Measurements from ENCODE around the gene CEMP1. TPM values are rescaled to one million over a fixed set of nuclear protein-coding genes. Genes with fewer than 3 reads are reported as not detected.

The CEMP1 gene
- total RNA-seq, 2 experiments from 2014 or later = 0.25 to 0.55 TPM

GRCh38 chr16:2484898-2485508, 46.2 kb downstream of the CEMP1 start:
- Histone ChIP-seq H3K4me2 (ENCODE audit: low read length) (no peak overlapping the region), H3K4me3 (ENCODE audit: low read depth, low read length, poor library complexity, severe bottlenecking) (no peak overlapping the region), H3K36me3 (ENCODE audit: insufficient read depth, low read length) (peaks cover 10% of the 10 kb centered on the region; the same call in 1 of the 2 replicates), H3K4me1 (ENCODE audit: insufficient read depth, low read length, poor library complexity, severe bottlenecking) (peaks cover 6% of the 10 kb centered on the region), H2AFZ (ENCODE audit: low read length) (no peak overlapping the region), H3K27ac (ENCODE audit: low read depth, low read length, poor library complexity, severe bottlenecking) (no peak overlapping the region), H4K20me1 (ENCODE audit: insufficient read depth, low read length) (no peaks in the 10 kb centered on the region), H3K79me2 (ENCODE audit: insufficient read depth, low read depth, low read length) (0 out of 2 replicates have a peak, but pooled peaks cover 4% of the 10 kb centered on the region), H3K9me3 (ENCODE audit: low read length) (no peaks in the 10 kb centered on the region), H3K9me2 (ENCODE audit: insufficient read depth, low read length) (no peaks in the 10 kb centered on the region)
- DNase-seq (ENCODE audit: low spot score) = no peak
- intact Hi-C loops (cut with micrococcal nuclease; ENCODE audit: unreplicated experiment) = loop anchor here (5.0 kb wide), 1 partner anchor 148 kb away; no protein-coding TSS in a partner anchor
- POLR2A ChIA-PET = no interaction called here
- TF ChIP-seq CTCF (conservative IDR thresholded peaks at IDR 0.05; ENCODE audit: low read length) = no peak
- no peak for TF ChIP-seq EZH2phosphoT487 (IDR thresholded peaks at IDR 0.05; ENCODE audit: borderline replicate concordance, low read depth, low read length)
- BruUV-seq (replicated peaks) = no TSS peak
- CTCF ChIA-PET (ENCODE audit: unreplicated experiment) = no interaction called here

GRCh38 chr16:2483939-2484897, 47.0 kb downstream of the CEMP1 start:
- intact Hi-C loops (cut with micrococcal nuclease; ENCODE audit: unreplicated experiment) = no loop called here
- no TSS peak for BruUV-seq (replicated peaks)
- CTCF ChIA-PET (ENCODE audit: unreplicated experiment) = no interaction called here
- Histone ChIP-seq H3K27ac (ENCODE audit: low read depth, low read length, poor library complexity, severe bottlenecking) (no peak overlapping the region), H3K36me3 (ENCODE audit: insufficient read depth, low read length) (peaks cover 5% of the 10 kb centered on the region; the same call in 1 of the 2 replicates), H3K4me3 (ENCODE audit: low read depth, low read length, poor library complexity, severe bottlenecking) (no peak overlapping the region), H3K9me3 (ENCODE audit: low read length) (no peaks in the 10 kb centered on the region), H3K79me2 (ENCODE audit: insufficient read depth, low read depth, low read length) (0 out of 2 replicates have a peak, but pooled peaks cover 6% of the 10 kb centered on the region), H3K4me1 (ENCODE audit: insufficient read depth, low read length, poor library complexity, severe bottlenecking) (peaks cover 6% of the 10 kb centered on the region), H2AFZ (ENCODE audit: low read length) (no peak overlapping the region), H4K20me1 (ENCODE audit: insufficient read depth, low read length) (no peaks in the 10 kb centered on the region), H3K4me2 (ENCODE audit: low read length) (no peak overlapping the region), H3K9me2 (ENCODE audit: insufficient read depth, low read length) (no peaks in the 10 kb centered on the region)
- POLR2A ChIA-PET = no interaction called here
- DNase-seq (ENCODE audit: low spot score) = no peak
- TF ChIP-seq EZH2phosphoT487 (IDR thresholded peaks at IDR 0.05; ENCODE audit: borderline replicate concordance, low read depth, low read length) (no peak), CTCF (conservative IDR thresholded peaks at IDR 0.05; ENCODE audit: low read length) (no peak)
